Measurements from ENCODE around the gene LLGL1. TPM values are rescaled to one million over a fixed set of nuclear protein-coding genes. Genes with fewer than 3 reads are reported as not detected.

LLGL1 gene
- total RNA-seq, 1 experiment from 2014 or later = 47.4 TPM

DNA sequence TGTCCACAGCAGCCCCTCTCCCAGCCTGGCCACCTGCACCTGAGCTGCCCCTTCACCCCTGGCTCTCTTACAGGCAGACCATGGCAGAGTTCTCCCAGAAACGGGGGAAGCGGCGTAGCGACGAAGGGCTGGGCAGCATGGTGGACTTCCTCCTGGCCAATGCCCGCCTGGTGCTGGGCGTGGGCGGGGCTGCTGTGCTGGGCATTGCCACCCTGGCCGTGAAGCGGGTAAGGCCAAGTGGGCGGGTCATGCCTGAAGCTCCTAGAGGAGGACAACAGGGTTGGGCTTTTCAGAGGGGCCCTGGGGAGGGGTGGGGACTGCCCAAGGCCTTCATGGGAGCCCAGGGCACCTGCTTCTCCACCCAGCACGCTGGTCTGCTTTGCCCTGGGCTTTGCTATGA is 37.2 kb downstream of the LLGL1 start:
- BruUV-seq (replicated peaks) = no TSS peak
- H3K4me2 ChIP-seq (ENCODE audit: low read length) = no peak overlapping the region
- TF ChIP-seq EZH2phosphoT487 (IDR thresholded peaks at IDR 0.05; ENCODE audit: borderline replicate concordance, low read length) = no peak
- TF ChIP-seq, protein P1, sequence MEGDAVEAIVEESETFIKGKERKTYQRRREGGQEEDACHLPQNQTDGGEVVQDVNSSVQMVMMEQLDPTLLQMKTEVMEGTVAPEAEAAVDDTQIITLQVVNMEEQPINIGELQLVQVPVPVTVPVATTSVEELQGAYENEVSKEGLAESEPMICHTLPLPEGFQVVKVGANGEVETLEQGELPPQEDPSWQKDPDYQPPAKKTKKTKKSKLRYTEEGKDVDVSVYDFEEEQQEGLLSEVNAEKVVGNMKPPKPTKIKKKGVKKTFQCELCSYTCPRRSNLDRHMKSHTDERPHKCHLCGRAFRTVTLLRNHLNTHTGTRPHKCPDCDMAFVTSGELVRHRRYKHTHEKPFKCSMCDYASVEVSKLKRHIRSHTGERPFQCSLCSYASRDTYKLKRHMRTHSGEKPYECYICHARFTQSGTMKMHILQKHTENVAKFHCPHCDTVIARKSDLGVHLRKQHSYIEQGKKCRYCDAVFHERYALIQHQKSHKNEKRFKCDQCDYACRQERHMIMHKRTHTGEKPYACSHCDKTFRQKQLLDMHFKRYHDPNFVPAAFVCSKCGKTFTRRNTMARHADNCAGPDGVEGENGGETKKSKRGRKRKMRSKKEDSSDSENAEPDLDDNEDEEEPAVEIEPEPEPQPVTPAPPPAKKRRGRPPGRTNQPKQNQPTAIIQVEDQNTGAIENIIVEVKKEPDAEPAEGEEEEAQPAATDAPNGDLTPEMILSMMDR (conservative IDR thresholded peaks at IDR 0.05; ENCODE audit: low read depth, low read length) = no peak
- TF ChIP-seq EZH2 (IDR thresholded peaks at IDR 0.05; ENCODE audit: low read length, unreplicated experiment) = no peak
- H3K79me2 ChIP-seq (ENCODE audit: low read length) = peaks cover 28% of the 10 kb centered on the region
- H3K27ac ChIP-seq (ENCODE audit: low read length) = no peak overlapping the region
- CTCF ChIA-PET = no interaction called here
- H3F3A ChIP-seq (ENCODE audit: low read length, unreplicated experiment) = no peaks in the 10 kb centered on the region
- H3K9me3 ChIP-seq (ENCODE audit: low read length) = no peaks in the 10 kb centered on the region
- H3K9ac ChIP-seq (ENCODE audit: low read length) = no peak overlapping the region
- no peaks in the 10 kb centered on the region for H3K36me3 ChIP-seq (ENCODE audit: low read depth, low read length)
- H3K4me3 ChIP-seq (ENCODE audit: low read length) = no peak overlapping the region
- H3K4me1 ChIP-seq (ENCODE audit: insufficient read depth, low read length) = peaks cover 22% of the 10 kb centered on the region
- intact Hi-C loops (cut with micrococcal nuclease) = no loop called here
- H3K9me2 ChIP-seq (replicated peaks; ENCODE audit: low read length) = no peaks in the 10 kb centered on the region
- ATAC-seq = no peak
- H3K27me3 ChIP-seq (ENCODE audit: low read length) = no peaks in the 10 kb centered on the region
- POLR2A ChIA-PET (ENCODE audit: unreplicated experiment) = no interaction called here
- no peak for DNase-seq
- no peaks in the 10 kb centered on the region for H4K20me1 ChIP-seq (ENCODE audit: low read length)
- no peak overlapping the region for H2AFZ ChIP-seq (ENCODE audit: low read length)

DNA sequence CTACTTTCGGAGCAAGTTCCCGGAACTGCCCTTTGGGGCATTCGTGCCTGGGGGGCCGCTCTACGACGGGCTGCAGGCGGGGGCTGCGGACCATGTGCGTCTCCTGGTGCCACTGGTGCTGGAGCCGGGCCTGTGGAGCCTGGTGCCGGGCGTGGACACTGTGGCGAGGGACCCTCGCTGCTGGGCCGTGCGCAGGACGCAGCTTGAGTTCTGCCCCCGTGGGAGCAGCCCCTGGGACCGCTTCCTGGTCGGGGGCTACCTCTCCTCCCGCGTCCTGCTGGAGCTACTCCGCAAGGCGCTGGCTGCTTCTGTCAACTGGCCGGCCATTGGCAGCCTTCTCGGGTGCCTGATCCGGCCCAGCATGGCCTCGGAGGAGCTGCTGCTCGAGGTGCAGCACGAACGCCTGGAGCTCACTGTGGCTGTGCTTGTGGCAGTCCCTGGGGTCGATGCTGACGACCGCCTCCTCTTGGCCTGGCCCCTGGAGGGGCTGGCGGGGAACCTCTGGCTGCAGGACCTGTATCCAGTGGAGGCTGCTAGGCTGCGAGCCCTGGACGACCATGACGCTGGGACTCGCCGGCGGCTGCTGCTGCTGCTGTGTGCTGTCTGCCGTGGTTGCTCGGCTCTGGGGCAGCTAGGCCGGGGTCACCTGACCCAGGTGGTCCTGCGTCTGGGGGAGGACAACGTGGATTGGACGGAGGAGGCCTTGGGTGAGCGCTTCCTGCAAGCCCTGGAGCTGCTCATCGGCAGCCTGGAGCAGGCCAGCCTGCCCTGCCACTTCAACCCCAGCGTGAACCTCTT is 38.6 kb downstream of the LLGL1 start:
- Histone ChIP-seq H4K20me1 (ENCODE audit: low read length) (no peaks in the 10 kb centered on the region), H3K27me3 (ENCODE audit: low read length) (no peaks in the 10 kb centered on the region), H3K9ac (ENCODE audit: low read length) (no peak overlapping the region), H3K9me2 (replicated peaks; ENCODE audit: low read length) (no peaks in the 10 kb centered on the region), H3K79me2 (ENCODE audit: low read length) (peaks cover 19% of the 10 kb centered on the region), H3K4me2 (ENCODE audit: low read length) (no peak overlapping the region), H2AFZ (ENCODE audit: low read length) (no peak overlapping the region), H3K27ac (ENCODE audit: low read length) (no peak overlapping the region), H3K4me1 (ENCODE audit: insufficient read depth, low read length) (peaks cover 17% of the 10 kb centered on the region), H3F3A (ENCODE audit: low read length, unreplicated experiment) (no peaks in the 10 kb centered on the region), H3K36me3 (ENCODE audit: low read depth, low read length) (no peaks in the 10 kb centered on the region), H3K4me3 (ENCODE audit: low read length) (no peak overlapping the region), H3K9me3 (ENCODE audit: low read length) (no peaks in the 10 kb centered on the region)
- DNase-seq = no peak
- no peak for TF ChIP-seq EZH2 (IDR thresholded peaks at IDR 0.05; ENCODE audit: low read length, unreplicated experiment)
- TF ChIP-seq, protein P1 (conservative IDR thresholded peaks at IDR 0.05; ENCODE audit: low read depth, low read length) = no peak
- TF ChIP-seq EZH2phosphoT487 (IDR thresholded peaks at IDR 0.05; ENCODE audit: borderline replicate concordance, low read length) = no peak
- ATAC-seq = no peak
- CTCF ChIA-PET = no interaction called here
- POLR2A ChIA-PET (ENCODE audit: unreplicated experiment) = no interaction called here
- BruUV-seq (replicated peaks) = no TSS peak
- intact Hi-C loops (cut with micrococcal nuclease) = no loop called here

DNA sequence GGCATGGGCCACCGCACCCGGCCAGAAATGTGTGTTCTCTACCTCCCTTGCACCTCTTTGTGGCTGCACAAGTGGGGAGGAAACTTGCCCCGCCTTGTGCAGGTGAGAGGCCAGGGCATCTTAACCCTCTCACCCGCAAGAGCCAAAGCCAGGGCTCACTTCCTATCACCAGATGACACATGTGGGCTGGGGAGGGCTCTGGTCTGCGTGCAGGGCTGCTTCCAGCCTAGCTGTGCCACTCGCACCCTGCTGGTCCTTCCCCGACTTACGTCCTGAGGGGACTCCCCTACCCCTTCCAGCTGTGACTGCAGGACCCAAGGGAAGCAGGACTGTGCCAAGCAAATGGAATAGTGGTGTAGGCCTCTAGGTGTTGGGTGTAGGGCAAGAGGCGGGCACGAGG is 41.9 kb downstream of the LLGL1 start:
- Histone ChIP-seq H3K9me3 (ENCODE audit: low read length) (no peaks in the 10 kb centered on the region), H3K36me3 (ENCODE audit: low read depth, low read length) (no peaks in the 10 kb centered on the region; the same call in 1 of the 2 replicates), H3F3A (ENCODE audit: low read length, unreplicated experiment) (no peaks in the 10 kb centered on the region), H3K27ac (ENCODE audit: low read length) (no peak overlapping the region), H3K9me2 (replicated peaks; ENCODE audit: low read length) (no peaks in the 10 kb centered on the region), H3K4me2 (ENCODE audit: low read length) (no peak overlapping the region), H3K4me3 (ENCODE audit: low read length) (no peak overlapping the region), H3K79me2 (ENCODE audit: low read length) (peaks cover 3% of the 10 kb centered on the region), H3K27me3 (ENCODE audit: low read length) (no peaks in the 10 kb centered on the region), H2AFZ (ENCODE audit: low read length) (no peak overlapping the region), H3K9ac (ENCODE audit: low read length) (no peak overlapping the region), H4K20me1 (ENCODE audit: low read length) (no peaks in the 10 kb centered on the region), H3K4me1 (ENCODE audit: insufficient read depth, low read length) (no peaks in the 10 kb centered on the region)
- TF ChIP-seq, protein P1 (conservative IDR thresholded peaks at IDR 0.05; ENCODE audit: low read depth, low read length) = no peak
- no peak for TF ChIP-seq EZH2phosphoT487 (IDR thresholded peaks at IDR 0.05; ENCODE audit: borderline replicate concordance, low read length)
- TF ChIP-seq EZH2 (IDR thresholded peaks at IDR 0.05; ENCODE audit: low read length, unreplicated experiment) = no peak
- POLR2A ChIA-PET (ENCODE audit: unreplicated experiment) = interaction anchor here (0.6 kb wide), 1 partner anchor 11 kb away, joined by 3 read pairs; no protein-coding TSS in a partner anchor
- CTCF ChIA-PET = no interaction called here
- intact Hi-C loops (cut with micrococcal nuclease) = no loop called here
- ATAC-seq = no peak
- BruUV-seq (replicated peaks) = no TSS peak
- no peak for DNase-seq
